NCI-H2196 treated with DMSO at 0.1 percent for 48 hours (cell line): Measurements from ENCODE around the gene ZNF346.
"Not testable (repeated sequence)": the region's sequence is repeated elsewhere in the genome, so short reads cannot be mapped to it uniquely, and the experiment has no call there.

ENCODE experiments used
- DNase-seq: peaks from one replicate; lab custom pipeline; 2025; ENCODE audit not compliant: unreplicated experiment; lab: John Stamatoyannopoulos, UW

ZNF346 gene

GRCh38 chr5:177008716-177009115 is 13.8 kb upstream of the ZNF346 start:
- DNase-seq: no peak

GRCh38 chr5:177010153-177010552 is 12.3 kb upstream of the ZNF346 start:
- no peak for DNase-seq

GRCh38 chr5:177015156-177015555 is 7.3 kb upstream of the ZNF346 start:
- no peak for DNase-seq

GRCh38 chr5:177018341-177018740 is 4.2 kb upstream of the ZNF346 start:
- no peak for DNase-seq

GRCh38 chr5:177020033-177020432 is 2.5 kb upstream of the ZNF346 start:
- DNase-seq: no peak

GRCh38 chr5:177023303-177023664 is 788 bp downstream of the ZNF346 start:
- DNase-seq: no peak

- DNase-seq: no peak
These were observed 2.1 kb downstream of the ZNF346 start for GRCh38 chr5:177024559-177024958.

GRCh38 chr5:177025101-177025601 is 2.7 kb downstream of the ZNF346 start:
- no peak for DNase-seq

GRCh38 chr5:177027665-177028064 is 5.2 kb downstream of the ZNF346 start:
- DNase-seq: no peak

- no peak for DNase-seq
These were observed 7.0 kb downstream of the ZNF346 start for GRCh38 chr5:177029498-177029897.

GRCh38 chr5:177035976-177036375 is 13.5 kb downstream of the ZNF346 start:
- DNase-seq: no peak

- DNase-seq: no peak
These were observed 13.9 kb downstream of the ZNF346 start for GRCh38 chr5:177036443-177036842.

- no peak for DNase-seq
These were observed 14.4 kb downstream of the ZNF346 start for GRCh38 chr5:177036921-177037320.

- no peak for DNase-seq
These were observed 18.4 kb downstream of the ZNF346 start for GRCh38 chr5:177040814-177041420.

GRCh38 chr5:177041936-177042335 is 19.4 kb downstream of the ZNF346 start:
- no peak for DNase-seq

GRCh38 chr5:177043114-177043513 is 20.6 kb downstream of the ZNF346 start:
- DNase-seq: no peak

GRCh38 chr5:177043958-177044357 is 21.5 kb downstream of the ZNF346 start:
- no peak for DNase-seq

- no peak for DNase-seq
These were observed 22.1 kb downstream of the ZNF346 start for GRCh38 chr5:177044641-177045040.

GRCh38 chr5:177045631-177046030 is 23.1 kb downstream of the ZNF346 start:
- no peak for DNase-seq

- not testable (repeated sequence) for DNase-seq
These were observed 26.0 kb downstream of the ZNF346 start for GRCh38 chr5:177048531-177048930.

- no peak for DNase-seq
These were observed 26.8 kb downstream of the ZNF346 start for GRCh38 chr5:177049285-177049684.

GRCh38 chr5:177064500-177065277 is 42.2 kb downstream of the ZNF346 start:
- DNase-seq: no peak

GRCh38 chr5:177065491-177065890 is 43.0 kb downstream of the ZNF346 start:
- no peak for DNase-seq
